HG02571 (cell line): ENCODE results near the gene THAP10.

ENCODE experiments used
- ATAC-seq: cut with Tn5 transposase; IDR thresholded peaks from one replicate; pipeline ENCODE4 v1.9.1; 2021; ENCODE audit warnings: mild to moderate bottlenecking, moderate library complexity; ENCODE audit not compliant: unreplicated experiment

The THAP10 gene

DNA sequence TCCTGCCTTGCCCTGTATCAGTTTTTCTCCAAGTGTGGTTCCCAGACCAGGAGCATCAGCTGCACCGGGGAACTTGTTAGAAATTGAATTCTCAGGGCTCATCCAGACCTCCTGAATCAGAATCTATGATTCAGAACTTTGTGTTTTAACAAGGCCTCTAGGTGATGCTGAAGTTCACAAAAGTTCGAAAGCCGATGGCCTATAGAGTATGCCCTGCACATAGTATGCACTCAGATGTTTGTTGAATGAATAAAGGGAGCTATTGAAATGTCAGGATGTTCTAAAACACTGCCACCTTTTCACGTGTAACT, 37.6 kb downstream of the THAP10 start:
- no peak for ATAC-seq

- ATAC-seq: no peak
These were observed 38.1 kb downstream of the THAP10 start, which contains the start of gene LARP6 for GRCh38 chr15:70853973-70854665. Gene LARP6 (minus strand): TSS chr15:70854157. CDS start chr15:70854088, 69 bp downstream.

DNA sequence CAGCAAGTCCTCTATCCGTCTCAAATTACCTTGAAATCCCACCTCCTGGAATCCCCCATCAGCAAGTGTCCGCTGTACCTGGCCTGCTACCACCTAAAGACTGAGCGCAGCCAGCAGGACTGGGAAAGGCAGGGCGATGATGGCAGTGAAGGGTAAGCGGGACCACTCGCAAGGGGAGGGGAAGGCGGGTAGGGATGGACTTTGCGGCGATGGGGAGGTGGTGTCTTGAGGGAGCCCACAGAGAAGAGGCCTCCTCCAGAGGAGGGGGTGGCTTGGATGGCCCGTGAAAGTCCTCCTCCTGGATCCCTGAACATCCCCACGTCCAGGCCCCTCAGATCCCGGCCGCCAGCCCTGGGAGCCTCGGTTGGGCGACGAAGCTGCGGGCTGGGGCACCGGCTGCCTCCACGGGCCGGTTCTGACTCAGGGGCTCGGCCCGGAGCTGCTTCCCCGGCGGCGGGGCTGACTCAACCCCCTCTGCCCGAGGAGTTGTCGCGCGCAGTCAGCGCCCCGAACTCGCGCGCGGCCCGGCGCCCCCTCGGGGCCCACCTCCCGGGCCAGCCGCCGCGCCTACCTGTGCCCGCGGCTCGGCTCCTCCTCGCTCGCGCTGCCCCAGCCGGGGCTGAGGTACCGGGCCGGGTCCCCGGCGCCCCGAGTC, 38.8 kb downstream of the THAP10 start:
- ATAC-seq: no peak

DNA sequence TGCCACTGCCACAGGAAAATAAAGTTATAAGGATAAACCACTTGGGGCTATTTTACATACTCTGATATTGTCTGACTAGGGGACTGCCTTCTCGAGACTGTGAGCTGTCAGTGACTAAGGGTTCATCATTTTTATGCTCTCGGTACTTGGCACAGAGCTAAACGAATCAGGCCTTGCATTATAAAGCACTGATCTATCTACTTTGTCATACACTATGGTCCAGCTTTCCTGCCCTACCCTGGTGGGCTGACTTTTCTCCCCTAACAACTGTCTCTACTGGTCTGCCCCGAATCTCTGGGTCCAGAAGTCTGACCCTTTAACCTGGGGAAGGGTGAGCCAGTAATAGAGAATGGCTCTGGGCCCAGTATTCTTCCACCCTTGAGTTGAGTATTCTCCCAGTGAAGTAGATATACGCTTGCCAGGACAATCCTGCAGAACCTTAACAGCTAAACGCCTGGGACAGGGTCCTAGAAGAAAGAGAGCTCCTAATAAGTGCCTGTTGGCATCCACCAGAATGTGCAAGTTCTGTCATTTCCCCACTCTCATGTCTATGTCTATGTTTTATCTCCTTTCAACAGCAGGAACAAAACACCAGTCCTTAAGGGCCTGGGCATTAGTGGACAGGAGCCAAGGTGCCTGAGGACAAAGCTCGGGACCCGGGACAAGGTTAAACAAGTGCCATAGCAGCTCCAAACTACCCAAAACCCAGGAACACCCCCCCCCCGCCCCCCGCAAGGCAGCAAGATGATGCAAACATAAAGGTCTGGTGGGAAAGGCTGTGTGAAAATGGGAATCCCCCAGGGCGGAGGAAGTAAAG, 39.5 kb downstream of the THAP10 start:
- ATAC-seq: no peak

DNA sequence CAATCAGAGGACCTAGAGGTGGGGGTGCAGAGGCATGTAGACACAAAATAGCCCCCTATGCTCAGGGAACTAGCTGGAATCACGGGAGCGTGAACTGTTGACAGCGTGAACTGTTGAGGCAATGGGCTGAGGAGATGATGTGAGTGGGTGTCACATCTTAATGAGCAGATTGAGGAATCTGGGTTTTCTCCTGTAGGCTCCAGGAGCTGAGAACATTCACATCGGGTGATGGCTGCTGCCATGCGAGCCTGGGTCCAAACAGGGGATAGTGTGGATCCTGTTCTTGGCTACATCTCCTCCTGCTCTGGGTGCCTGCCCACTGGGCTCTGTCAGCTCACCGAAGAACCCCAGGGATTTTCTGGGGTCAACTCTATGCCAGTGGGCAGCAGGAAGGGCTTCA, 40.3 kb downstream of the THAP10 start:
- ATAC-seq: no peak

GRCh38 chr15:70845602-70846360, 46.5 kb downstream of the THAP10 start:
- ATAC-seq: no peak

GRCh38 chr15:70837476-70837875, 54.8 kb downstream of the THAP10 start:
- no peak for ATAC-seq

- no peak for ATAC-seq
These were observed 56.4 kb downstream of the THAP10 start for GRCh38 chr15:70835841-70836240.

- no peak for ATAC-seq
These were observed 56.8 kb downstream of the THAP10 start for GRCh38 chr15:70835415-70835814.

- ATAC-seq: no peak
These were observed 57.2 kb downstream of the THAP10 start for GRCh38 chr15:70834999-70835398.

DNA sequence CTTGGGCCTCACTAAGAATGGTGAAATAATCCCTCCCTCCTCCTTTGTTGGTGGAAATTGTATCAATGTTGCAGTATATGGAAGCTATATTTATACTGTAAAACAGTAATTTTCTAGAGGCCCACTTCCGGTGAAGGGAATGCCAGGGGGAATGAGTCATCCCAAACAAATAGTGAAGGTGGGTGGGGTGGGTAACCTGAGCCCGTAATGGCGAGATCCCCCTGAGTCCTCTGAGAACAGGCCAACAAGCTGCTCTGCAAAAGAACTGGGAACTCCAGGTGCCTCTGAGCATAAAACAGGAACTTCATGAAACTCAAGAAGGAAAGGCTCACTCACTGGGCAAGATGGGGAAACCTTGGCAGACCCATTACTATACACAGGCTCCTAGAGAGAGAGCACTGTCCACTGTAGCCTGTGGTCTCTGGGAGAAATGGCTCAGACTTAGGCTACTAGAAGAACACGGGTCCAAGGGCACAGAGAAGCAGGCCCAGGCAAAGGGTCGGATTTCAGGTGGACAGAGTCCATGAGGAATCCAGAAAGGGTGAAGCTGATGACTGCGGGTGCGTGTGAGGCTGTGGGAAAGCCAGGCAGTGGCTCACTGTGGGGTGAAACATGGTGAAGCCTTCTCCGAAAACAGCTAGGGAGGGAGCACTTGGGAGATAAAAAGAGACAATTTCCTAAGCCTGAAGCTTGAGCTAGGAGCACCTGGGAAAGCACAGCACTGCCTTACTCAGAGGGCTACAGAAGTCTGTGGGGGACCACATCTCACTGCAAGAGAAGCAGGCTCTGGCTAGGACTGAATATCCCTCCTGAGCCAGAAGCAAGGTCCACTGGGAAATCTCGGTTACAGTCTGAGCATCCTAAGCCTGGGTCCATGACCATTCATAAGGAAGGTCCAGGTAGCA, 58.1 kb downstream of the THAP10 start:
- ATAC-seq: no peak

DNA sequence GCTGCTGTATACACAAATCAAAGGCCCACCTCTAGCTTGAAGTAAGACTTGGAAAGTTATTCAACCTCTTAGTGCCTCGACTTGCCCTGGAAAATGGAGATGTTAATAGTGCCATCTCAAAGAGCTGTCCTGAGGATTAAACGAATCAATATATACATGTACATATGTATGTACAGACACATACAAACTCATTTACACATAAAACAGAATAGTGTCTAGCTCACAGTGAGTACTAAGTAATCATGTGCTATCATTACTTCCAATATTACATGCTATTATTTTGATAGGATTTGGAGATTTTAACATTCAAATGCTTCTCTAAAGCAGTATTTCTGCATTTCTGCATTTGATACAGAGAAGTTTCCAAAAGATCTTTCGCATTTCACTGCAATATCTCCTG, 58.8 kb downstream of the THAP10 start:
- no peak for ATAC-seq

- ATAC-seq: no peak
These were observed 60.1 kb downstream of the THAP10 start for GRCh38 chr15:70832176-70832575.
